ENCODE results near the gene CCDC192.

CCDC192 gene

DNA sequence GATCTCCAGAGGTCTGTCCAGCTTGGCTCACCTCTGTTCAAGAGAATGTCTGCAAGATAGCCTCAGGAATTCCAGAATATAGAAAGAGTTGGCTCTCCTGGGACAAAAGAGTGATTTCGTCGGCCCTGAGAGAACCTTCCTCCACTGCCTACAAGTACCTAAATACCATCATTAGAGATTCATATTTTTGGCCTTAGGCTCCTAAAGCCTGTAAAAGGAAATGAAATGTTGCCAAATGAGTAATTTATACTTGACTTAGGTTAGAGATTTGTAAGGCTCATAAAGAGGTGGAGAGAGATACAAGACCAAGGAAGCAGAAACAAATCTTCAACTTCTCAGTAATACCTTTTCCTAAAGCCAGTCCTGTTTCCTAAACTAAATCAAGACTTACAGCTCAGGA lies 146.2 kb downstream of the CCDC192 start:
- Histone ChIP-seq H3K4me3 (ENCODE audit: low read depth, low read length) (no peak overlapping the region), H3K9me3 (ENCODE audit: control insufficient read depth, insufficient read depth, low read depth, low read length) (no peaks in the 10 kb centered on the region), H3K4me1 (ENCODE audit: control insufficient read depth, insufficient read depth, low read length) (peaks cover 10% of the 10 kb centered on the region), H3K36me3 (ENCODE audit: control insufficient read depth in 2 of 2, insufficient read depth in 1 of 2, low read length in 2 of 2) (no peaks in the 10 kb centered on the region), H3K27ac (ENCODE audit: extremely low read depth, low read depth, low read length) (no peak overlapping the region)
- TF ChIP-seq ZNF416 (tag by site-specific recombination; IDR thresholded peaks at IDR 0.05) (no peak), ZNF670 (tag by site-specific recombination; IDR thresholded peaks at IDR 0.05; ENCODE audit: low read depth) (no peak), ZNF558 (tag by site-specific recombination; IDR thresholded peaks at IDR 0.05) (no peak), ZNF830 (tag by site-specific recombination; IDR thresholded peaks at IDR 0.05; ENCODE audit: low read depth) (no peak), FEZF1 (tag by site-specific recombination; IDR thresholded peaks at IDR 0.05) (no peak), ZNF549 (tag by site-specific recombination; IDR thresholded peaks at IDR 0.05) (no peak), GLI4 (tag by site-specific recombination; IDR thresholded peaks at IDR 0.05) (no peak), REST (tag by site-specific recombination; IDR thresholded peaks at IDR 0.05) (no peak)
- TF ChIP-seq, protein P1, sequence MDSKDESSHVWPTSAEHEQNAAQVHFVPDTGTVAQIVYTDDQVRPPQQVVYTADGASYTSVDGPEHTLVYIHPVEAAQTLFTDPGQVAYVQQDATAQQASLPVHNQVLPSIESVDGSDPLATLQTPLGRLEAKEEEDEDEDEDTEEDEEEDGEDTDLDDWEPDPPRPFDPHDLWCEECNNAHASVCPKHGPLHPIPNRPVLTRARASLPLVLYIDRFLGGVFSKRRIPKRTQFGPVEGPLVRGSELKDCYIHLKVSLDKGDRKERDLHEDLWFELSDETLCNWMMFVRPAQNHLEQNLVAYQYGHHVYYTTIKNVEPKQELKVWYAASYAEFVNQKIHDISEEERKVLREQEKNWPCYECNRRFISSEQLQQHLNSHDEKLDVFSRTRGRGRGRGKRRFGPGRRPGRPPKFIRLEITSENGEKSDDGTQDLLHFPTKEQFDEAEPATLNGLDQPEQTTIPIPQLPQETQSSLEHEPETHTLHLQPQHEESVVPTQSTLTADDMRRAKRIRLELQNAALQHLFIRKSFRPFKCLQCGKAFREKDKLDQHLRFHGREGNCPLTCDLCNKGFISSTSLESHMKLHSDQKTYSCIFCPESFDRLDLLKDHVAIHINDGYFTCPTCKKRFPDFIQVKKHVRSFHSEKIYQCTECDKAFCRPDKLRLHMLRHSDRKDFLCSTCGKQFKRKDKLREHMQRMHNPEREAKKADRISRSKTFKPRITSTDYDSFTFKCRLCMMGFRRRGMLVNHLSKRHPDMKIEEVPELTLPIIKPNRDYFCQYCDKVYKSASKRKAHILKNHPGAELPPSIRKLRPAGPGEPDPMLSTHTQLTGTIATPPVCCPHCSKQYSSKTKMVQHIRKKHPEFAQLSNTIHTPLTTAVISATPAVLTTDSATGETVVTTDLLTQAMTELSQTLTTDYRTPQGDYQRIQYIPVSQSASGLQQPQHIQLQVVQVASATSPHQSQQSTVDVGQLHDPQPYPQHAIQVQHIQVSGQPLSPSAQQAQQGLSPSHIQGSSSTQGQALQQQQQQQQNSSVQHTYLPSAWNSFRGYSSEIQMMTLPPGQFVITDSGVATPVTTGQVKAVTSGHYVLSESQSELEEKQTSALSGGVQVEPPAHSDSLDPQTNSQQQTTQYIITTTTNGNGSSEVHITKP (tag by site-specific recombination; IDR thresholded peaks at IDR 0.05): no peak
- TF ChIP-seq, protein P2, sequence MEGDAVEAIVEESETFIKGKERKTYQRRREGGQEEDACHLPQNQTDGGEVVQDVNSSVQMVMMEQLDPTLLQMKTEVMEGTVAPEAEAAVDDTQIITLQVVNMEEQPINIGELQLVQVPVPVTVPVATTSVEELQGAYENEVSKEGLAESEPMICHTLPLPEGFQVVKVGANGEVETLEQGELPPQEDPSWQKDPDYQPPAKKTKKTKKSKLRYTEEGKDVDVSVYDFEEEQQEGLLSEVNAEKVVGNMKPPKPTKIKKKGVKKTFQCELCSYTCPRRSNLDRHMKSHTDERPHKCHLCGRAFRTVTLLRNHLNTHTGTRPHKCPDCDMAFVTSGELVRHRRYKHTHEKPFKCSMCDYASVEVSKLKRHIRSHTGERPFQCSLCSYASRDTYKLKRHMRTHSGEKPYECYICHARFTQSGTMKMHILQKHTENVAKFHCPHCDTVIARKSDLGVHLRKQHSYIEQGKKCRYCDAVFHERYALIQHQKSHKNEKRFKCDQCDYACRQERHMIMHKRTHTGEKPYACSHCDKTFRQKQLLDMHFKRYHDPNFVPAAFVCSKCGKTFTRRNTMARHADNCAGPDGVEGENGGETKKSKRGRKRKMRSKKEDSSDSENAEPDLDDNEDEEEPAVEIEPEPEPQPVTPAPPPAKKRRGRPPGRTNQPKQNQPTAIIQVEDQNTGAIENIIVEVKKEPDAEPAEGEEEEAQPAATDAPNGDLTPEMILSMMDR (tag by site-specific recombination; IDR thresholded peaks at IDR 0.05): no peak
- CTCF ChIA-PET: no interaction called here
- POLR2A ChIA-PET: no interaction called here

GRCh38 chr5:127849891-127850290 lies 146.7 kb downstream of the CCDC192 start:
- Histone ChIP-seq H3K36me3 (ENCODE audit: control insufficient read depth in 2 of 2, insufficient read depth in 1 of 2, low read length in 2 of 2) (no peaks in the 10 kb centered on the region), H3K9me3 (ENCODE audit: control insufficient read depth, insufficient read depth, low read depth, low read length) (no peaks in the 10 kb centered on the region), H3K27ac (ENCODE audit: extremely low read depth, low read depth, low read length) (no peak overlapping the region), H3K4me1 (ENCODE audit: control insufficient read depth, insufficient read depth, low read length) (peaks cover 10% of the 10 kb centered on the region), H3K4me3 (ENCODE audit: low read depth, low read length) (no peak overlapping the region)
- ChIA-PET CTCF (no interaction called here), POLR2A (no interaction called here)
- peak; percentile 54; the same call in 1 of the 2 replicates for TF ChIP-seq MZF1 (tag by site-specific recombination; IDR thresholded peaks at IDR 0.05; ENCODE audit: borderline replicate concordance)
- TF ChIP-seq TCF7L2 (IDR thresholded peaks at IDR 0.05; ENCODE audit: borderline replicate concordance, low read depth, low read length): peak; percentile 98
- peak; percentile 31; the same call in 1 of the 2 replicates for TF ChIP-seq ZXDB (tag by site-specific recombination; IDR thresholded peaks at IDR 0.05)
- TF ChIP-seq PRDM6 (tag by site-specific recombination; IDR thresholded peaks at IDR 0.05): peak; percentile 50
- TF ChIP-seq ZNF843 (tag by site-specific recombination; IDR thresholded peaks at IDR 0.05): peak; percentile 74
- TF ChIP-seq ZNF391 (tag by site-specific recombination; IDR thresholded peaks at IDR 0.05; ENCODE audit: borderline replicate concordance, low read depth): no peak
- TF ChIP-seq ZBTB6 (tag by site-specific recombination; IDR thresholded peaks at IDR 0.05): 0 out of 2 replicates have a peak, but pooled peaks have one; percentile 25
- no peak for TF ChIP-seq ZNF488 (tag by site-specific recombination; IDR thresholded peaks at IDR 0.05)
- peak; percentile 57; the same call in 1 of the 2 replicates for TF ChIP-seq OSR2 (tag by site-specific recombination; IDR thresholded peaks at IDR 0.05)
- TF ChIP-seq ZNF223 (tag by site-specific recombination; IDR thresholded peaks at IDR 0.05): no peak
- peak; percentile 52; the same call in 1 of the 2 replicates for TF ChIP-seq FEZF1 (tag by site-specific recombination; IDR thresholded peaks at IDR 0.05)
- 0 out of 2 replicates have a peak, but pooled peaks have one; percentile 29 for TF ChIP-seq ZNF335 (tag by site-specific recombination; conservative IDR thresholded peaks at IDR 0.05)
- TF ChIP-seq ZNF596 (tag by site-specific recombination; IDR thresholded peaks at IDR 0.05): peak; percentile 33; the same call in 1 of the 2 replicates
